Measurements from ENCODE around the gene SLC22A12. TPM values are rescaled to one million over a fixed set of nuclear protein-coding genes. Genes with fewer than 3 reads are reported as not detected.

The SLC22A12 gene
- total and polyA plus RNA-seq, 7 donors, result not detected

- 90 to 92% methylated on average over 13 of the region's 13 CpGs for WGBS, 2 donors
Observed at GRCh38 chr11:64597671-64598101, 6.7 kb downstream of the SLC22A12 start.

GRCh38 chr11:64598106-64598796, 7.2 kb downstream of the SLC22A12 start:
- no peak for DNase-seq
- no peaks in the 10 kb centered on the region for H3K9me3 ChIP-seq
- H3K27ac ChIP-seq, result no peak overlapping the region
- no peaks in the 10 kb centered on the region for H3K27me3 ChIP-seq
- WGBS, 2 donors, result 91 to 93% methylated on average over 12 of the region's 12 CpGs
- no peak for TF ChIP-seq EP300 (IDR thresholded peaks at IDR 0.05)
- TF ChIP-seq CTCF (IDR thresholded peaks at IDR 0.05), result no peak
- no peak for TF ChIP-seq POLR2AphosphoS5 (IDR thresholded peaks at IDR 0.05)
- no peaks in the 10 kb centered on the region for H3K36me3 ChIP-seq
- no peak overlapping the region for H3K4me3 ChIP-seq
- no peaks in the 10 kb centered on the region for H3K4me1 ChIP-seq
- intact Hi-C loops (cut with DNase I), result no loop called here

More at GRCh38 chr11:64597671-64598101, 6.7 kb downstream of the SLC22A12 start:
- intact Hi-C loops (cut with DNase I), result no loop called here
- no peaks in the 10 kb centered on the region for H3K36me3 ChIP-seq
- no peaks in the 10 kb centered on the region for H3K27me3 ChIP-seq
- H3K27ac ChIP-seq, result no peak overlapping the region
- TF ChIP-seq EP300 (IDR thresholded peaks at IDR 0.05) (no peak), POLR2A (IDR thresholded peaks at IDR 0.05) (no peak), CTCF (IDR thresholded peaks at IDR 0.05) (no peak), POLR2AphosphoS5 (IDR thresholded peaks at IDR 0.05) (no peak)
- no peaks in the 10 kb centered on the region for H3K9me3 ChIP-seq
- DNase-seq, result peak; percentile 41
- no peak overlapping the region for H3K4me3 ChIP-seq
- no peaks in the 10 kb centered on the region for H3K4me1 ChIP-seq

- intact Hi-C loops (cut with DNase I), result no loop called here
- no peaks in the 10 kb centered on the region for H3K4me1 ChIP-seq
- no peak for DNase-seq
- no peak overlapping the region for H3K27ac ChIP-seq
- TF ChIP-seq CTCF (IDR thresholded peaks at IDR 0.05) (no peak), POLR2A (IDR thresholded peaks at IDR 0.05) (no peak), POLR2AphosphoS5 (IDR thresholded peaks at IDR 0.05) (no peak), EP300 (IDR thresholded peaks at IDR 0.05) (no peak)
- H3K9me3 ChIP-seq, result no peaks in the 10 kb centered on the region
- H3K27me3 ChIP-seq, result no peaks in the 10 kb centered on the region
- H3K36me3 ChIP-seq, result no peaks in the 10 kb centered on the region
- H3K4me3 ChIP-seq, result no peak overlapping the region
- WGBS, 2 donors, result 88 to 90% methylated on average over 23 of the region's 23 CpGs
Observed at GRCh38 chr11:64598797-64599697, 8.0 kb downstream of the SLC22A12 start.

GRCh38 chr11:64599698-64600211, 8.7 kb downstream of the SLC22A12 start:
- no peaks in the 10 kb centered on the region for H3K9me3 ChIP-seq
- H3K4me1 ChIP-seq, result no peaks in the 10 kb centered on the region
- WGBS, 2 donors, result 91% methylated on average over 17 of the region's 17 CpGs
- TF ChIP-seq POLR2A (IDR thresholded peaks at IDR 0.05) (no peak), POLR2AphosphoS5 (IDR thresholded peaks at IDR 0.05) (no peak), EP300 (IDR thresholded peaks at IDR 0.05) (no peak), CTCF (IDR thresholded peaks at IDR 0.05) (no peak)
- intact Hi-C loops (cut with DNase I), result no loop called here
- DNase-seq, result no peak
- no peaks in the 10 kb centered on the region for H3K27me3 ChIP-seq
- H3K4me3 ChIP-seq, result no peak overlapping the region
- no peaks in the 10 kb centered on the region for H3K36me3 ChIP-seq
- no peak overlapping the region for H3K27ac ChIP-seq
